Uterus (tissue), 4 donors: ENCODE results near the gene WWOX. TPM values are rescaled to one million over a fixed set of nuclear protein-coding genes. Genes with fewer than 3 reads are reported as not detected.
A peak's percentile ranks its signal among the peaks of the same experiment; 100 is the strongest.

Experiments used
- DNase-seq, 2 donors: peaks; one replicate each; pipeline ENCODE4 v3.0.0-alpha.2; 2019 to 2020
- H3K27ac ChIP-seq, 2 donors: fragments of 200-600 bp; sonication (generic); 1 replicate in 1 of 2; 2 replicates in 1 of 2; pipeline ENCODE4 v1.5.1; 2016 to 2018
- H3K27me3 ChIP-seq, 2 donors: fragments of 200-600 bp; sonication (generic); one replicate each; pipeline ENCODE4 v1.5.1; 2018 to 2019; ENCODE audit warnings: control low read depth in 1 of 2
- H3K36me3 ChIP-seq, 2 donors: fragments of 200-600 bp; sonication (generic); one replicate each; pipeline ENCODE4 v1.5.1; 2019; ENCODE audit warnings: control low read depth in 1 of 2
- H3K4me1 ChIP-seq, 2 donors: fragments of 200-600 bp; sonication (generic); one replicate each; pipeline ENCODE4 v1.5.1; 2018 to 2019; ENCODE audit warnings: control low read depth in 1 of 2
- H3K4me3 ChIP-seq, 2 donors: fragments of 200-600 bp; sonication (generic); 1 replicate in 1 of 2; 2 replicates in 1 of 2; pipeline ENCODE4 v1.5.1; 2018 to 2019; ENCODE audit warnings: mild to moderate bottlenecking in 1 of 2
- H3K9me3 ChIP-seq, 2 donors: fragments of 200-600 bp; sonication (generic); one replicate each; pipeline ENCODE4 v1.5.1; 2019; ENCODE audit warnings: control low read depth in 1 of 2
- CTCF ChIP-seq, 4 experiments: fragments of 200-600 bp in 2 of 4; fragments of 450-650 bp in 2 of 4; sonication (generic) in 2 of 4; IDR thresholded peaks; one replicate each; pipeline ENCODE4 v1.5.1; 2016 to 2019; ENCODE audit warnings: antibody characterized with exemption in 4 of 4, mild to moderate bottlenecking in 2 of 4, moderate library complexity in 1 of 4
- POLR2A ChIP-seq, 2 donors: fragments of 450-650 bp; IDR thresholded peaks; one replicate each; pipeline ENCODE4 v1.6.1; 2016; ENCODE audit warnings: antibody characterized with exemption in 2 of 2, mild to moderate bottlenecking in 1 of 2, moderate library complexity in 1 of 2
- intact Hi-C: fragments of 100-400 bp; cut with DNase I; formaldehyde crosslinking; loops from one replicate; pipeline ENCODE4 v1.15.1; 2023; ENCODE audit warnings: low total_unique reads
- total RNA-seq, 4 donors: library from RNA; depleted of rRNA in 3 of 4; stranded (reverse); fragments of >200 nt in 3 of 4; gene quantifications; one replicate each; pipeline versions ENCODE4 v1.1.0 to v1.2.4, GENCODE V29; 2014 to 2023
- donor health status: DM: yes; HTN: yes; CAD: no.

WWOX gene
- total RNA-seq, 4 donors from 2014 or later: 34.1 to 99.9 (median 55.8) TPM

- Histone ChIP-seq H3K27me3 (no peaks in the 10 kb centered on the region), H3K36me3 (no peaks in the 10 kb centered on the region), H3K9me3 (no peaks in the 10 kb centered on the region), H3K4me1 (no peaks in the 10 kb centered on the region), H3K4me3 (no peak overlapping the region), H3K27ac (no peak overlapping the region)
- no peak for DNase-seq
- intact Hi-C loops: no loop called here
- TF ChIP-seq POLR2A (IDR thresholded peaks at IDR 0.05) (no peak), CTCF (IDR thresholded peaks at IDR 0.05) (no peak)
Observed at GRCh38 chr16:78309763-78310162, 210.3 kb downstream of the WWOX start.

GRCh38 chr16:78310196-78310595 lies 210.7 kb downstream of the WWOX start:
- Histone ChIP-seq H3K36me3 (no peaks in the 10 kb centered on the region), H3K27me3 (no peaks in the 10 kb centered on the region), H3K27ac (no peak overlapping the region), H3K4me1 (no peaks in the 10 kb centered on the region), H3K4me3 (no peak overlapping the region), H3K9me3 (no peaks in the 10 kb centered on the region)
- no peak for DNase-seq
- TF ChIP-seq POLR2A (IDR thresholded peaks at IDR 0.05) (no peak), CTCF (IDR thresholded peaks at IDR 0.05) (no peak)
- intact Hi-C loops: no loop called here

GRCh38 chr16:78310990-78311561 lies 211.6 kb downstream of the WWOX start:
- no peak for TF ChIP-seq CTCF (IDR thresholded peaks at IDR 0.05)
- no peak for TF ChIP-seq POLR2A (IDR thresholded peaks at IDR 0.05)
- Histone ChIP-seq H3K4me3 (no peak overlapping the region), H3K27me3 (no peaks in the 10 kb centered on the region), H3K4me1 (no peaks in the 10 kb centered on the region), H3K27ac (no peak overlapping the region), H3K36me3 (no peaks in the 10 kb centered on the region), H3K9me3 (no peaks in the 10 kb centered on the region)
- intact Hi-C loops: no loop called here
- DNase-seq: no peak

GRCh38 chr16:78311831-78312230 lies 212.4 kb downstream of the WWOX start:
- H3K27me3 ChIP-seq: no peaks in the 10 kb centered on the region
- no peak for TF ChIP-seq CTCF (IDR thresholded peaks at IDR 0.05)
- no peak for TF ChIP-seq POLR2A (IDR thresholded peaks at IDR 0.05)
- DNase-seq: no peak
- H3K27ac ChIP-seq: no peak overlapping the region
- H3K4me3 ChIP-seq: no peak overlapping the region
- intact Hi-C loops: no loop called here
- no peaks in the 10 kb centered on the region for H3K36me3 ChIP-seq
- H3K9me3 ChIP-seq: no peaks in the 10 kb centered on the region
- H3K4me1 ChIP-seq: no peaks in the 10 kb centered on the region

GRCh38 chr16:78317564-78318240 lies 218.2 kb downstream of the WWOX start:
- no peaks in the 10 kb centered on the region for H3K36me3 ChIP-seq
- intact Hi-C loops: no loop called here
- peak overlapping the region in 1 of 2 donors; percentile 21 for H3K27ac ChIP-seq
- H3K4me3 ChIP-seq: no peak overlapping the region
- H3K27me3 ChIP-seq: no peaks in the 10 kb centered on the region
- TF ChIP-seq CTCF (IDR thresholded peaks at IDR 0.05): no peak
- TF ChIP-seq POLR2A (IDR thresholded peaks at IDR 0.05): no peak
- H3K9me3 ChIP-seq: no peaks in the 10 kb centered on the region
- no peaks in the 10 kb centered on the region for H3K4me1 ChIP-seq
- DNase-seq: no peak
